IMR-90 (cell line): ENCODE data around the gene USP12. TPM values are rescaled to one million over a fixed set of nuclear protein-coding genes. Genes with fewer than 3 reads are reported as not detected.

ENCODE experiments used
- ATAC-seq: fragments of 200-7000 bp; cut with Tn5 transposase; 2 replicates; pipeline ENCODE4 v1.9.1; 2020; ENCODE audit warnings: low read depth, mild to moderate bottlenecking, moderate library complexity
- BruUV-seq: library from RNA; stranded (reverse); fragments of 400-500 nt; replicated peaks from 2 replicates; lab custom pipeline; 2021; lab: Mats Ljungman, UMichigan
- CTCF ChIA-PET: fragments of 300-600 bp; formaldehyde crosslinking; extraction: SDS; loops from one replicate; lab custom pipeline; 2021; ENCODE audit warnings: antibody characterized with exemption; lab: Yijun Ruan, JAX
- POLR2A ChIA-PET: fragments of 300-600 bp; sonication (Branson Sonifier 250); formaldehyde crosslinking; loops from one replicate; lab custom pipeline; 2022; ENCODE audit warnings: antibody characterized with exemption; ENCODE audit not compliant: unreplicated experiment; lab: Charles Lee
- DNase-seq: peaks from one replicate; pipeline ENCODE4 v3.0.0; 2013
- H2AFZ ChIP-seq: replicated peaks from 2 replicates; pipeline ENCODE3; 2013; ENCODE audit warnings: low read length, mild to moderate bottlenecking; ENCODE audit not compliant: poor library complexity
- H2AK5ac ChIP-seq: 2 replicates; pipeline ENCODE4 v1.6.1; 2013; ENCODE audit warnings: low read depth, low read length, inconsistent platforms
- H2AK9ac ChIP-seq: replicated peaks from 2 replicates; pipeline ENCODE3; 2013; ENCODE audit warnings: mild to moderate bottlenecking, low read depth, low read length, moderate library complexity; ENCODE audit not compliant: poor library complexity
- H2BK120ac ChIP-seq: 2 replicates; pipeline ENCODE4 v1.6.1; 2013; ENCODE audit warnings: low read depth, low read length, inconsistent platforms
- H2BK15ac ChIP-seq: 3 replicates; pipeline ENCODE4 v1.6.1; 2013; ENCODE audit warnings: low read depth, low read length, inconsistent platforms
- H2BK20ac ChIP-seq: 2 replicates; pipeline ENCODE4 v1.6.1; 2013; ENCODE audit warnings: low read depth, mild to moderate bottlenecking, inconsistent platforms, low read length, moderate library complexity
- H2BK5ac ChIP-seq: 2 replicates; pipeline ENCODE4 v1.6.1; 2013; ENCODE audit warnings: mild to moderate bottlenecking, low read depth, low read length, inconsistent platforms; ENCODE audit not compliant: poor library complexity, severe bottlenecking
- H3K14ac ChIP-seq: replicated peaks from 2 replicates; pipeline ENCODE4 v1.6.1; 2013; ENCODE audit warnings: low read depth, low read length, inconsistent platforms
- H3K18ac ChIP-seq: 2 replicates; pipeline ENCODE4 v1.6.1; 2013; ENCODE audit warnings: low read depth, low read length, control low read depth
- H3K23ac ChIP-seq: 2 replicates; pipeline ENCODE4 v1.6.1; 2013; ENCODE audit warnings: low read depth, low read length, inconsistent platforms
- H3K27ac ChIP-seq: 2 replicates; pipeline ENCODE4 v1.5.1; 2013; ENCODE audit warnings: mild to moderate bottlenecking, control low read depth, low read length; ENCODE audit not compliant: insufficient read depth
- H3K27me3 ChIP-seq: 2 replicates; pipeline ENCODE4 v1.6.1; 2013; ENCODE audit warnings: low read length; ENCODE audit not compliant: control insufficient read depth, insufficient read depth
- H3K36me3 ChIP-seq: 2 replicates; pipeline ENCODE4 v1.6.1; 2013; ENCODE audit warnings: low read length, mixed read lengths; ENCODE audit not compliant: control insufficient read depth, insufficient read depth
- H3K4ac ChIP-seq: 2 replicates; pipeline ENCODE4 v1.6.1; 2013; ENCODE audit warnings: low read depth, low read length, inconsistent platforms
- H3K4me1 ChIP-seq: 2 replicates; pipeline ENCODE4 v1.6.1; 2013; ENCODE audit warnings: low read length, mixed read lengths; ENCODE audit not compliant: control insufficient read depth, insufficient read depth
- H3K4me2 ChIP-seq: 2 replicates; pipeline ENCODE4 v1.6.1; 2013; ENCODE audit warnings: low read depth, mild to moderate bottlenecking, control low read depth, low read length, moderate library complexity
- H3K4me3 ChIP-seq: 2 replicates; pipeline ENCODE4 v1.5.1; 2013; ENCODE audit warnings: low read depth, mild to moderate bottlenecking, control low read depth, low read length, moderate library complexity; ENCODE audit not compliant: insufficient read depth
- H3K56ac ChIP-seq: 2 replicates; pipeline ENCODE4 v1.6.1; 2013; ENCODE audit warnings: low read length, inconsistent platforms; ENCODE audit not compliant: insufficient read depth; ENCODE audit errors: extremely low read depth
- H3K79me1 ChIP-seq, 2 experiments: 2 replicates each; pipeline ENCODE4 v1.6.1; 2013; ENCODE audit warnings: low read length in 2 of 2, inconsistent platforms in 1 of 2, low read depth in 1 of 2
- H3K9ac ChIP-seq: 2 replicates; pipeline ENCODE4 v1.6.1; 2013; ENCODE audit warnings: low read depth, low read length, control low read depth
- H3K9me1 ChIP-seq: 2 replicates; pipeline ENCODE4 v1.6.1; 2013; ENCODE audit warnings: low read length, inconsistent platforms; ENCODE audit not compliant: insufficient read depth
- H3K9me3 ChIP-seq: 2 replicates; pipeline ENCODE4 v1.6.1; 2013; ENCODE audit warnings: low read length; ENCODE audit not compliant: control insufficient read depth, insufficient read depth
- H4K20me1 ChIP-seq: 2 replicates; pipeline ENCODE4 v1.6.1; 2013; ENCODE audit warnings: low read length, inconsistent platforms; ENCODE audit not compliant: insufficient read depth
- H4K5ac ChIP-seq: 2 replicates; pipeline ENCODE4 v1.6.1; 2013; ENCODE audit warnings: mild to moderate bottlenecking, low read depth, low read length, control low read depth
- H4K8ac ChIP-seq, 2 experiments: 2 replicates each; pipeline ENCODE4 v1.6.1; 2013; ENCODE audit warnings: low read depth in 2 of 2, low read length in 2 of 2, control low read depth in 1 of 2, inconsistent platforms in 1 of 2
- H4K91ac ChIP-seq: 2 replicates; pipeline ENCODE4 v1.6.1; 2013; ENCODE audit warnings: low read depth, low read length, inconsistent platforms; ENCODE audit not compliant: insufficient read depth
- CEBPB ChIP-seq: IDR thresholded peaks from 2 replicates; pipeline ENCODE4 v1.6.1; 2012; ENCODE audit warnings: low read depth, low read length, improper control_type of control experiment
- CHD1 ChIP-seq: IDR thresholded peaks from 2 replicates; pipeline ENCODE4 v1.6.1; 2012; ENCODE audit warnings: low read depth, low read length, improper control_type of control experiment
- ELK1 ChIP-seq: fragments of 150-350 bp; IDR thresholded peaks from 2 replicates; pipeline ENCODE4 v1.6.1; 2016; ENCODE audit warnings: low read depth, mild to moderate bottlenecking, low read length, moderate library complexity, borderline replicate concordance
- FOS ChIP-seq: fragments of 150-350 bp; IDR thresholded peaks from 2 replicates; pipeline ENCODE4 v1.6.1; 2016; ENCODE audit warnings: low read depth, low read length
- NFE2L2 ChIP-seq: fragments of 150-350 bp; IDR thresholded peaks from 2 replicates; pipeline ENCODE4 v1.6.1; 2016; ENCODE audit warnings: low read depth, mild to moderate bottlenecking, low read length
- WGBS, 2 experiments: methylation state at CpG; one replicate each; pipeline versions ENCODE4 v1.1.5 to v1.1.7; 2013; ENCODE audit warnings: missing lambda C conversion rate in 2 of 2; ENCODE audit not compliant: insufficient read length in 1 of 2; ENCODE audit errors: extremely low coverage in 2 of 2; 5-methylcytosine and 5-hydroxymethylcytosine counted together
- dilution Hi-C: fragments of 300-500 bp; cut with HindIII; formaldehyde crosslinking; loops from one replicate; pipeline ENCODE4 v1.14.3; 2018; ENCODE audit warnings: low sequenced_read_pairs; ENCODE audit not compliant: unreplicated experiment
- in situ Hi-C: fragments of 300-500 bp; cut with MboI; formaldehyde crosslinking; loops from 3 replicates; pipeline ENCODE4 v1.14.3; 2019; ENCODE audit warnings: low sequenced_read_pairs, inconsistent platforms, mixed read lengths
- intact Hi-C: fragments of 100-400 bp; cut with micrococcal nuclease; formaldehyde crosslinking; loops from 2 replicates; pipeline ENCODE4 v1.10.0; 2022
- polyA plus RNA-seq, 3 experiments: library from polyadenylated mRNA; depleted of rRNA; stranded (reverse); fragments of >200 nt; gene quantifications; 2 replicates each; pipeline ENCODE4 v1.2.3, GENCODE V29; 2012; ENCODE audit warnings: low replicate concordance in 1 of 3
- total RNA-seq: library from RNA; depleted of rRNA; stranded (reverse); fragments of >200 nt; gene quantifications from 2 replicates; pipeline ENCODE4 v1.2.3, GENCODE V29; 2012

Gene USP12
- total and polyA plus RNA-seq, 2 of the 4 experiments (the other 2 are of a cell fraction) = 11.8 to 16.5 TPM

- no peak overlapping the region for H2AK9ac ChIP-seq
- H2AFZ ChIP-seq = no peak overlapping the region
- H3K14ac ChIP-seq = no peak overlapping the region
- peak overlapping the region; percentile 51 for H2BK5ac ChIP-seq
- no peak overlapping the region for H3K4me2 ChIP-seq
- H3K9me3 ChIP-seq = no peaks in the 10 kb centered on the region
- H3K9ac ChIP-seq = no peak overlapping the region
- H3K9me1 ChIP-seq = no peaks in the 10 kb centered on the region
- no peaks in the 10 kb centered on the region for H4K20me1 ChIP-seq
- dilution Hi-C loops (no loop called here), intact Hi-C loops (no loop called here), in situ Hi-C loops (no loop called here)
- H3K4me1 ChIP-seq = 0 out of 2 replicates have a peak, but pooled peaks cover 3% of the 10 kb centered on the region
- no peaks in the 10 kb centered on the region for H3K79me1 ChIP-seq
- H3K4me3 ChIP-seq = no peak overlapping the region
- ATAC-seq (no peak), DNase-seq (no peak)
- no peak overlapping the region for H2BK20ac ChIP-seq
- BruUV-seq = no TSS peak
- POLR2A ChIA-PET = no interaction called here
- H2BK15ac ChIP-seq = no peak overlapping the region
- no peak overlapping the region for H3K18ac ChIP-seq
- H3K36me3 ChIP-seq = no peaks in the 10 kb centered on the region
- H4K5ac ChIP-seq = no peak overlapping the region
- H3K56ac ChIP-seq = no peak overlapping the region
- H3K4ac ChIP-seq = no peak overlapping the region
- no peak overlapping the region for H4K91ac ChIP-seq
- H3K27me3 ChIP-seq = no peaks in the 10 kb centered on the region
- TF ChIP-seq CEBPB (no peak), NFE2L2 (no peak), CHD1 (no peak), FOS (no peak), ELK1 (no peak)
- no peak overlapping the region for H4K8ac ChIP-seq
- H3K27ac ChIP-seq = no peak overlapping the region
- no peak overlapping the region for H2AK5ac ChIP-seq
- no peak overlapping the region for H2BK120ac ChIP-seq
- CTCF ChIA-PET = no interaction called here
- H3K23ac ChIP-seq = no peak overlapping the region
- no CpG with 5 or more reads among the region's 1 CpG for WGBS, 2 experiments
Measured at GRCh38 chr13:27211271-27211670, 39.7 kb upstream of the USP12 start.
